Stomach smooth muscle (tissue), 2 donors: ENCODE data around the gene EIF2S3.

ENCODE experiments used
- H3K27ac ChIP-seq: one replicate; pipeline ENCODE4 v1.7.0; 2013; ENCODE audit warnings: mild to moderate bottlenecking, low read length, inconsistent platforms
- H3K27me3 ChIP-seq, 2 donors: one replicate each; pipeline ENCODE4 v1.7.0; 2013; ENCODE audit warnings: low read length in 2 of 2; ENCODE audit not compliant: insufficient read depth in 2 of 2, control insufficient read depth in 1 of 2
- H3K36me3 ChIP-seq, 2 donors: one replicate each; pipeline ENCODE4 v1.7.0; 2013; ENCODE audit warnings: low read length in 2 of 2; ENCODE audit not compliant: control insufficient read depth in 2 of 2, insufficient read depth in 2 of 2
- H3K4me1 ChIP-seq: one replicate; pipeline ENCODE4 v1.7.0; 2013; ENCODE audit warnings: low read length; ENCODE audit not compliant: control insufficient read depth, insufficient read depth
- H3K4me3 ChIP-seq, 2 donors: one replicate each; pipeline ENCODE4 v1.7.0; 2013; ENCODE audit warnings: low read length in 2 of 2
- H3K9ac ChIP-seq, 2 donors: one replicate each; pipeline ENCODE4 v1.7.0; 2013; ENCODE audit warnings: low read length in 2 of 2, mild to moderate bottlenecking in 1 of 2
- H3K9me3 ChIP-seq, 2 donors: one replicate each; pipeline ENCODE4 v1.7.0; 2013; ENCODE audit warnings: low read length in 2 of 2; ENCODE audit not compliant: control insufficient read depth in 2 of 2
- donor health status: healthy.
- donor health status: Pancreatic carcinoma.

The EIF2S3 gene

GRCh38 chrX:24090300-24091200 is 35.8 kb downstream of the EIF2S3 start:
- no peaks in the 10 kb centered on the region for H3K36me3 ChIP-seq
- no peaks in the 10 kb centered on the region for H3K4me1 ChIP-seq
- H3K4me3 ChIP-seq, result no peak overlapping the region
- H3K9ac ChIP-seq, result no peak overlapping the region
- H3K27ac ChIP-seq, result no peak overlapping the region
- no peaks in the 10 kb centered on the region for H3K9me3 ChIP-seq
- no peaks in the 10 kb centered on the region for H3K27me3 ChIP-seq

GRCh38 chrX:24093746-24094145 is 39.0 kb downstream of the EIF2S3 start:
- no peaks in the 10 kb centered on the region for H3K27me3 ChIP-seq
- no peaks in the 10 kb centered on the region for H3K9me3 ChIP-seq
- H3K27ac ChIP-seq, result no peak overlapping the region
- no peaks in the 10 kb centered on the region for H3K36me3 ChIP-seq
- H3K4me3 ChIP-seq, result no peak overlapping the region
- H3K4me1 ChIP-seq, result no peaks in the 10 kb centered on the region
- H3K9ac ChIP-seq, result no peak overlapping the region

GRCh38 chrX:24097741-24098260 is 43.0 kb downstream of the EIF2S3 start:
- Histone ChIP-seq H3K4me3 (no peak overlapping the region), H3K9ac (no peak overlapping the region), H3K27me3 (no peaks in the 10 kb centered on the region), H3K36me3 (no peaks in the 10 kb centered on the region), H3K4me1 (no peaks in the 10 kb centered on the region), H3K9me3 (no peaks in the 10 kb centered on the region), H3K27ac (no peak overlapping the region)

GRCh38 chrX:24098932-24099331 is 44.2 kb downstream of the EIF2S3 start:
- Histone ChIP-seq H3K9me3 (no peaks in the 10 kb centered on the region), H3K36me3 (no peaks in the 10 kb centered on the region), H3K27ac (no peak overlapping the region), H3K4me3 (no peak overlapping the region), H3K27me3 (no peaks in the 10 kb centered on the region), H3K4me1 (no peaks in the 10 kb centered on the region), H3K9ac (no peak overlapping the region)

GRCh38 chrX:24099394-24099793 is 44.6 kb downstream of the EIF2S3 start:
- Histone ChIP-seq H3K4me3 (no peak overlapping the region), H3K9ac (no peak overlapping the region), H3K27me3 (no peaks in the 10 kb centered on the region), H3K36me3 (no peaks in the 10 kb centered on the region), H3K9me3 (no peaks in the 10 kb centered on the region), H3K4me1 (no peaks in the 10 kb centered on the region), H3K27ac (no peak overlapping the region)

- no peaks in the 10 kb centered on the region for H3K27me3 ChIP-seq
- H3K4me1 ChIP-seq, result no peaks in the 10 kb centered on the region
- H3K27ac ChIP-seq, result no peak overlapping the region
- no peaks in the 10 kb centered on the region for H3K36me3 ChIP-seq
- H3K9ac ChIP-seq, result no peak overlapping the region
- no peaks in the 10 kb centered on the region for H3K9me3 ChIP-seq
- no peak overlapping the region for H3K4me3 ChIP-seq
These were observed 46.0 kb downstream of the EIF2S3 start for GRCh38 chrX:24100713-24101112.

- Histone ChIP-seq H3K4me1 (no peaks in the 10 kb centered on the region), H3K9me3 (no peaks in the 10 kb centered on the region), H3K9ac (no peak overlapping the region), H3K27me3 (no peaks in the 10 kb centered on the region), H3K36me3 (no peaks in the 10 kb centered on the region), H3K27ac (no peak overlapping the region), H3K4me3 (no peak overlapping the region)
These were observed 55.3 kb downstream of the EIF2S3 start for GRCh38 chrX:24110069-24110468.

- Histone ChIP-seq H3K9ac (no peak overlapping the region), H3K9me3 (no peaks in the 10 kb centered on the region), H3K27ac (no peak overlapping the region), H3K27me3 (no peaks in the 10 kb centered on the region), H3K4me1 (peaks cover 7% of the 10 kb centered on the region), H3K4me3 (no peak overlapping the region), H3K36me3 (no peaks in the 10 kb centered on the region)
These were observed 58.4 kb downstream of the EIF2S3 start for GRCh38 chrX:24113181-24113580.

- peak overlapping the region; percentile 41 to 51 for H3K9ac ChIP-seq
These were observed 62.5 kb downstream of the EIF2S3 start for GRCh38 chrX:24117258-24117657.

GRCh38 chrX:24124244-24124799 is 69.6 kb downstream of the EIF2S3 start:
- Histone ChIP-seq H3K4me3 (no peak overlapping the region), H3K27me3 (peaks cover 0 to 8% of the 10 kb centered on the region in 2 donors), H3K27ac (no peak overlapping the region), H3K9ac (no peak overlapping the region), H3K9me3 (no peaks in the 10 kb centered on the region), H3K36me3 (no peaks in the 10 kb centered on the region), H3K4me1 (no peaks in the 10 kb centered on the region)

More at GRCh38 chrX:24117258-24117657, 62.5 kb downstream of the EIF2S3 start:
- Histone ChIP-seq H3K27ac (peak overlapping the region; percentile 41), H3K27me3 (peaks cover 0 to 4% of the 10 kb centered on the region in 2 donors), H3K36me3 (no peaks in the 10 kb centered on the region), H3K4me3 (peak overlapping the region; percentile 40 to 49), H3K9me3 (no peaks in the 10 kb centered on the region), H3K4me1 (peaks cover 7% of the 10 kb centered on the region)
